ENCODE results near the gene CXorf58. TPM values are rescaled to one million over a fixed set of nuclear protein-coding genes. Genes with fewer than 3 reads are reported as not detected.

The CXorf58 gene
- total and polyA plus RNA-seq, 9 of the 15 experiments (the other 6 are each of a cell fraction or from before 2014, with no cell fraction given), result 0.10 to 0.27 (median 0.16) TPM; not detected in 3

GRCh38 chrX:23952391-23952790 lies 44.6 kb downstream of the CXorf58 start (continued):
- no peak for TF ChIP-seq PATZ1 (CRISPR knock-in tag; IDR thresholded peaks at IDR 0.05; ENCODE audit: borderline replicate concordance)
- peak; percentile 94 for TF ChIP-seq ATF3 (IDR thresholded peaks at IDR 0.05)
- TF ChIP-seq ATF3 (CRISPR knock-in tag; conservative IDR thresholded peaks at IDR 0.05), result no peak
- no peak for TF ChIP-seq CEBPG (CRISPR knock-in tag; IDR thresholded peaks at IDR 0.05)
- peak; percentile 79 to 84 for TF ChIP-seq CEBPG (tag; conservative IDR thresholded peaks at IDR 0.05 in 1 of 2, IDR thresholded peaks at IDR 0.05 in 1 of 2)
- TF ChIP-seq ZNF316 (IDR thresholded peaks at IDR 0.05), result 0 out of 2 replicates have a peak, but pooled peaks have one; percentile 7
- TF ChIP-seq RBM17 (IDR thresholded peaks at IDR 0.05; ENCODE audit: borderline replicate concordance, low read depth, low read length), result no peak
